K562 (cell line): ENCODE data around the gene SFTPB. TPM values are rescaled to one million over a fixed set of nuclear protein-coding genes. Genes with fewer than 3 reads are reported as not detected.

Experiments used
- ATAC-seq: fragments of 200-7000 bp; cut with Tn5 transposase; 3 replicates; pipeline ENCODE4 v1.9.1; 2020; ENCODE audit warnings: moderate library complexity
- BruUV-seq: library from RNA; stranded (reverse); fragments of 400-500 nt; replicated peaks from 2 replicates; lab custom pipeline; 2021; lab: Mats Ljungman, UMichigan
- CTCF ChIA-PET: fragments of 300-600 bp; formaldehyde crosslinking; extraction: SDS; loops from one replicate; lab custom pipeline; 2021; ENCODE audit warnings: low intra/inter-chr PET ratio; lab: Yijun Ruan, JAX
- POLR2A ChIA-PET: fragments of 300-600, 350-650 bp; sonication (Branson Sonifier 250); formaldehyde crosslinking; extraction: SDS; loops from one replicate; lab custom pipeline; 2021; ENCODE audit warnings: antibody characterized with exemption, inconsistent platforms; lab: Yijun Ruan, JAX
- DNase-seq, 4 experiments: peaks; one replicate each; pipeline versions ENCODE4 v3.0.0 to v3.0.0-alpha.2; 2011 to 2018; ENCODE audit warnings: low spot score in 3 of 4, mixed read lengths in 3 of 4; ENCODE audit errors: extremely low read depth in 1 of 4
- FAIRE-seq: peaks from 2 replicates; lab custom pipeline; 2011; peaks lifted over from hg19 to GRCh38; lab: Jason Lieb, UNC
- H2AFZ ChIP-seq: 2 replicates; pipeline ENCODE4 v1.6.0; 2011; ENCODE audit warnings: low read depth, low read length, control low read depth, inconsistent platforms
- H3K27ac ChIP-seq: fragments of 200-600 bp; 3 replicates; pipeline ENCODE4 v1.8.0; 2011; ENCODE audit warnings: low read depth, mild to moderate bottlenecking, control low read depth, inconsistent platforms, low read length, moderate library complexity, mixed read lengths; ENCODE audit errors: extremely low read depth
- H3K27me3 ChIP-seq, 2 experiments: fragments of 300-600 bp in 1 of 2; 2 replicates in 1 of 2; 3 replicates in 1 of 2; pipeline versions ENCODE4 v1.6.0 to v1.8.0; 2011; ENCODE audit warnings: inconsistent platforms in 2 of 2, low read length in 2 of 2, mild to moderate bottlenecking in 1 of 2, mixed read lengths in 1 of 2, moderate library complexity in 1 of 2; ENCODE audit not compliant: control insufficient read depth in 2 of 2, insufficient read depth in 2 of 2
- H3K36me3 ChIP-seq: fragments of 300-600 bp; 3 replicates; pipeline ENCODE4 v1.8.0; 2011; ENCODE audit warnings: mild to moderate bottlenecking, low read length, inconsistent platforms; ENCODE audit not compliant: control insufficient read depth, insufficient read depth
- H3K4me1 ChIP-seq, 2 experiments: fragments of 200-600 bp in 1 of 2; replicated peaks in 1 of 2; 2 replicates in 1 of 2; 3 replicates in 1 of 2; pipeline versions ENCODE4 v1.5.1 to v1.8.0; 2011; ENCODE audit warnings: inconsistent platforms in 2 of 2, low read length in 2 of 2, mild to moderate bottlenecking in 1 of 2, mixed read lengths in 1 of 2, moderate library complexity in 1 of 2; ENCODE audit not compliant: control insufficient read depth in 2 of 2, insufficient read depth in 2 of 2
- H3K4me2 ChIP-seq: 2 replicates; pipeline ENCODE4 v1.6.1; 2011; ENCODE audit warnings: low read length, control low read depth, inconsistent platforms, mixed read lengths; ENCODE audit not compliant: insufficient read depth
- H3K4me3 ChIP-seq: fragments of 200-600 bp; sonication (generic), shearing (Covaris generic); 2 replicates; pipeline ENCODE4 v1.5.1; 2016; ENCODE audit warnings: control low read depth, inconsistent platforms
- H3K79me2 ChIP-seq: fragments of 200-600 bp; 3 replicates; pipeline ENCODE4 v1.8.0; 2011; ENCODE audit warnings: low read length, inconsistent platforms; ENCODE audit not compliant: control insufficient read depth, insufficient read depth
- H3K9ac ChIP-seq, 2 experiments: 2 replicates each; pipeline versions ENCODE4 v1.6.0 to v1.6.1; 2011; ENCODE audit warnings: low read depth in 2 of 2, low read length in 2 of 2, control low read depth in 1 of 2, inconsistent platforms in 1 of 2, mild to moderate bottlenecking in 1 of 2, mixed read lengths in 1 of 2; ENCODE audit not compliant: insufficient read depth in 1 of 2
- H3K9me1 ChIP-seq: one replicate; pipeline ENCODE4 v1.6.0; 2011; ENCODE audit warnings: inconsistent platforms, mild to moderate bottlenecking, low read length, moderate library complexity; ENCODE audit not compliant: control insufficient read depth, insufficient read depth
- H3K9me3 ChIP-seq: replicated peaks from 2 replicates; pipeline ENCODE4 v1.5.1; 2011; ENCODE audit warnings: low read depth, low read length, inconsistent platforms; ENCODE audit not compliant: control insufficient read depth, insufficient read depth
- H4K20me1 ChIP-seq: replicated peaks from 2 replicates; pipeline ENCODE4 v1.6.1; 2011; ENCODE audit warnings: low read length, inconsistent platforms, mixed read lengths; ENCODE audit not compliant: control insufficient read depth, insufficient read depth
- ZFP36 ChIP-seq: fragments of 150-350 bp; IDR thresholded peaks from 2 replicates; pipeline ENCODE4 v1.6.1; 2018; ENCODE audit warnings: low read length, low read depth; ENCODE audit not compliant: partially characterized antibody
- WGBS: fragments of 100-300 bp; shearing (Covaris generic); methylation state at CpG from one replicate; pipeline ENCODE4 v1.1.6; 2016; ENCODE audit warnings: low coverage, mixed read lengths; ENCODE audit not compliant: insufficient coverage; ENCODE audit errors: missing lambda C conversion rate; 5-methylcytosine and 5-hydroxymethylcytosine counted together
- in situ Hi-C: fragments of 300-500 bp; cut with MboI; formaldehyde crosslinking; loops from 4 replicates; pipeline ENCODE4 v1.15.0; 2018; ENCODE audit warnings: inconsistent platforms, mixed read lengths
- intact Hi-C: fragments of 100-400 bp; cut with micrococcal nuclease; formaldehyde crosslinking; loops from 2 replicates; pipeline ENCODE4 v1.14.2; 2022
- polyA plus RNA-seq, 8 experiments: library from polyadenylated mRNA; depleted of rRNA in 4 of 8; stranded (reverse) in 5 of 8; unstranded in 3 of 8; fragments of >200 nt; fragmentation: Nextera tagmentation in 2 of 8; fragmentation: Illumina TruSeq in 1 of 8; extraction: Ambion mirVana in 2 of 8; extraction: Trizol in 1 of 8; gene quantifications; 2 replicates each; pipeline versions ENCODE4 v1.2.1 to v1.2.3, GENCODE V29; 2011 to 2014; ENCODE audit warnings: inconsistent platforms in 1 of 8, missing spikeins in 1 of 8
- total RNA-seq, 7 experiments: library from RNA; depleted of rRNA in 6 of 7; stranded (reverse); fragments of >200 nt in 6 of 7; fragmentation: Illumina TruSeq in 2 of 7; extraction: Trizol in 2 of 7; gene quantifications; 2 replicates each; pipeline versions ENCODE4 v1.2.1 to v1.2.3, GENCODE V29; 2011 to 2021; ENCODE audit warnings: low replicate concordance in 1 of 7
- TF ChIP-seq, protein P1 (sequence below): fragments of 450-650 bp; IDR thresholded peaks from 2 replicates; pipeline ENCODE4 v1.6.1; 2016

Gene SFTPB
- total and polyA plus RNA-seq, 9 of the 15 experiments (the other 6 are each of a cell fraction or from before 2014, with no cell fraction given): 0.03 to 7.0 TPM; not detected in 7

DNA sequence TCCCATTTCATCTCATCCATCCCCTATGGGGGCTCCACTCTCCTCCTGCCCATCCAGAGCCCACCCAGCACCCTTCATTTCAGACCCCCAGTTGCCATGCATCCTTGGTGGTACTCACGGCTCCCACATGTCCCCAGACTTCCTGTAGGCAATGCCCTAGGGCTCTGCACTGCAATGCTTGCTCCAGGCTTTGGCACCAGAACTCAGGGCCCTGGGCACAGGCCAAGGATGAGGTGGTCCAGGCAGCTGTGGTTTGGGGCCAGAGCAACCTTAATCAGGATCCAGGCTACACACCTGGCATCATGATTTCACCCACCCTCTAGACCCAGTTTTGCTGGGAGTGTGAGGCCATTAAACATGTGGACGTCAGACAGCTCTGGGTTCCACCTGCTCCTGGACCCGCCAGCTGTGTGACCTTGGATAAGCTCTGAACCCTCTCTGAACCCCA lies 414 bp downstream of the SFTPB start:
- 0% methylated on average over 3 of the region's 3 CpGs for WGBS
- Histone ChIP-seq H3K27me3 (peaks cover 10 to 19% of the 10 kb centered on the region in 2 experiments), H3K4me2 (no peak overlapping the region), H3K4me1 (peaks cover 3 to 15% of the 10 kb centered on the region in 2 experiments; a peak in 3 of 5 replicates), H3K4me3 (no peak overlapping the region), H2AFZ (no peak overlapping the region), H3K27ac (no peak overlapping the region), H3K9me1 (no peaks in the 10 kb centered on the region), H3K79me2 (no peaks in the 10 kb centered on the region), H3K9ac (no peak overlapping the region), H3K9me3 (no peaks in the 10 kb centered on the region), H3K36me3 (no peaks in the 10 kb centered on the region), H4K20me1 (peaks cover 5% of the 10 kb centered on the region; the same call in 1 of the 2 replicates)
- TF ChIP-seq, protein P1, sequence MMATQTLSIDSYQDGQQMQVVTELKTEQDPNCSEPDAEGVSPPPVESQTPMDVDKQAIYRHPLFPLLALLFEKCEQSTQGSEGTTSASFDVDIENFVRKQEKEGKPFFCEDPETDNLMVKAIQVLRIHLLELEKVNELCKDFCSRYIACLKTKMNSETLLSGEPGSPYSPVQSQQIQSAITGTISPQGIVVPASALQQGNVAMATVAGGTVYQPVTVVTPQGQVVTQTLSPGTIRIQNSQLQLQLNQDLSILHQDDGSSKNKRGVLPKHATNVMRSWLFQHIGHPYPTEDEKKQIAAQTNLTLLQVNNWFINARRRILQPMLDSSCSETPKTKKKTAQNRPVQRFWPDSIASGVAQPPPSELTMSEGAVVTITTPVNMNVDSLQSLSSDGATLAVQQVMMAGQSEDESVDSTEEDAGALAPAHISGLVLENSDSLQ: no peak
- peak; percentile 42 for TF ChIP-seq ZFP36
- BruUV-seq: no TSS peak
- ChIA-PET POLR2A (no interaction called here), CTCF (no interaction called here)
- intact Hi-C loops: no loop called here
- no peak for FAIRE-seq
- ATAC-seq: no peak
- in situ Hi-C loops: no loop called here
- no peak for DNase-seq
